GM21515 (cell line): ENCODE measurements around the gene NAP1L5.

Experiments
- ATAC-seq: cut with Tn5 transposase; IDR thresholded peaks from one replicate; pipeline ENCODE4 v1.9.1; 2021; ENCODE audit not compliant: unreplicated experiment

Gene NAP1L5

GRCh38 chr4:88697588-88698329 is at the start of gene NAP1L5:
NAP1L5 (minus strand) TSS chr4:88697829; CDS start chr4:88697754, 75 bp downstream.
- ATAC-seq: peak; percentile 93

GRCh38 chr4:88747351-88747750 is 49.7 kb upstream of the NAP1L5 start:
- ATAC-seq: no peak

GRCh38 chr4:88746206-88746605 is 48.6 kb upstream of the NAP1L5 start:
- no peak for ATAC-seq

GRCh38 chr4:88745581-88746163 is 48.0 kb upstream of the NAP1L5 start:
- no peak for ATAC-seq

- no peak for ATAC-seq
Measured at GRCh38 chr4:88745175-88745574, 47.5 kb upstream of the NAP1L5 start.

GRCh38 chr4:88744609-88745008 is 47.0 kb upstream of the NAP1L5 start:
- no peak for ATAC-seq

- ATAC-seq: no peak
Measured at GRCh38 chr4:88743696-88744095, 46.1 kb upstream of the NAP1L5 start.

- no peak for ATAC-seq
Measured at GRCh38 chr4:88742561-88742960, 44.9 kb upstream of the NAP1L5 start.

- no peak for ATAC-seq
Measured at GRCh38 chr4:88738180-88738579, 40.6 kb upstream of the NAP1L5 start.

GRCh38 chr4:88737307-88737941 is 39.8 kb upstream of the NAP1L5 start:
- peak; percentile 87 for ATAC-seq

GRCh38 chr4:88736264-88736663 is 38.6 kb upstream of the NAP1L5 start:
- no peak for ATAC-seq

GRCh38 chr4:88735564-88735963 is 37.9 kb upstream of the NAP1L5 start:
- ATAC-seq: no peak

GRCh38 chr4:88734403-88734949 is 36.8 kb upstream of the NAP1L5 start:
- ATAC-seq: no peak

- no peak for ATAC-seq
Measured at GRCh38 chr4:88732714-88733368, 35.2 kb upstream of the NAP1L5 start.

GRCh38 chr4:88731381-88731780 is 33.8 kb upstream of the NAP1L5 start:
- ATAC-seq: no peak

GRCh38 chr4:88730811-88731210 is 33.2 kb upstream of the NAP1L5 start:
- no peak for ATAC-seq

GRCh38 chr4:88729146-88729760 is 31.6 kb upstream of the NAP1L5 start:
- no peak for ATAC-seq

GRCh38 chr4:88728146-88728545 is 30.5 kb upstream of the NAP1L5 start:
- ATAC-seq: no peak

GRCh38 chr4:88725986-88726385 is 28.4 kb upstream of the NAP1L5 start:
- ATAC-seq: no peak

GRCh38 chr4:88725143-88725542 is 27.5 kb upstream of the NAP1L5 start:
- ATAC-seq: no peak

- no peak for ATAC-seq
Measured at GRCh38 chr4:88724406-88724805, 26.8 kb upstream of the NAP1L5 start.
